Measurements from ENCODE around the gene MYL10. TPM values are rescaled to one million over a fixed set of nuclear protein-coding genes. Genes with fewer than 3 reads are reported as not detected.

The MYL10 gene
- total and polyA plus RNA-seq, 2 experiments from 2014 or later = 1.3 TPM; not detected in 1

DNA sequence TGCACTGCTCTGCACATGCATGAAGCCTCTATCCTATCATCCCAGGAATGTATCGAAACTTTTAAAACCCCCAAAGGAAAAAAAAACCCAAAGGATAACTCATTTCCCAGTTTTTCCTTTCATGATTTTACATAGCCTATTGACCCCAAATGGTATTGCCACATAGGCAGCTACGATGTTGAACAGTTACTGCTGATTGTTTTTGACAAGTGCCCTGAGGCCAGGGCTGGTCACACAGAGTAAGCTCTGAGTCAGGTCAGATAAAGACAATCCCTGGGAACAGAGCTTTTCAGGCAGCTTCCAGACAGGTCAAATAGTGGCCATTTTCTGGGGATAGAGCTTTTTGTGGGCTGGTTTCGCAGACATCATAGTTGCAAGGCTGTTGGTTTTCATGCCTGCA lies 52.1 kb downstream of the MYL10 start (continued):
- TF ChIP-seq, protein P1, sequence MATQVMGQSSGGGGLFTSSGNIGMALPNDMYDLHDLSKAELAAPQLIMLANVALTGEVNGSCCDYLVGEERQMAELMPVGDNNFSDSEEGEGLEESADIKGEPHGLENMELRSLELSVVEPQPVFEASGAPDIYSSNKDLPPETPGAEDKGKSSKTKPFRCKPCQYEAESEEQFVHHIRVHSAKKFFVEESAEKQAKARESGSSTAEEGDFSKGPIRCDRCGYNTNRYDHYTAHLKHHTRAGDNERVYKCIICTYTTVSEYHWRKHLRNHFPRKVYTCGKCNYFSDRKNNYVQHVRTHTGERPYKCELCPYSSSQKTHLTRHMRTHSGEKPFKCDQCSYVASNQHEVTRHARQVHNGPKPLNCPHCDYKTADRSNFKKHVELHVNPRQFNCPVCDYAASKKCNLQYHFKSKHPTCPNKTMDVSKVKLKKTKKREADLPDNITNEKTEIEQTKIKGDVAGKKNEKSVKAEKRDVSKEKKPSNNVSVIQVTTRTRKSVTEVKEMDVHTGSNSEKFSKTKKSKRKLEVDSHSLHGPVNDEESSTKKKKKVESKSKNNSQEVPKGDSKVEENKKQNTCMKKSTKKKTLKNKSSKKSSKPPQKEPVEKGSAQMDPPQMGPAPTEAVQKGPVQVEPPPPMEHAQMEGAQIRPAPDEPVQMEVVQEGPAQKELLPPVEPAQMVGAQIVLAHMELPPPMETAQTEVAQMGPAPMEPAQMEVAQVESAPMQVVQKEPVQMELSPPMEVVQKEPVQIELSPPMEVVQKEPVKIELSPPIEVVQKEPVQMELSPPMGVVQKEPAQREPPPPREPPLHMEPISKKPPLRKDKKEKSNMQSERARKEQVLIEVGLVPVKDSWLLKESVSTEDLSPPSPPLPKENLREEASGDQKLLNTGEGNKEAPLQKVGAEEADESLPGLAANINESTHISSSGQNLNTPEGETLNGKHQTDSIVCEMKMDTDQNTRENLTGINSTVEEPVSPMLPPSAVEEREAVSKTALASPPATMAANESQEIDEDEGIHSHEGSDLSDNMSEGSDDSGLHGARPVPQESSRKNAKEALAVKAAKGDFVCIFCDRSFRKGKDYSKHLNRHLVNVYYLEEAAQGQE (IDR thresholded peaks at IDR 0.05; ENCODE audit: unreplicated experiment) = no peak
- no peak for TF ChIP-seq EZH2phosphoT487 (IDR thresholded peaks at IDR 0.05; ENCODE audit: unreplicated experiment)
- TF ChIP-seq CREB1 (CRISPR knock-in tag; IDR thresholded peaks at IDR 0.05; ENCODE audit: low read depth) = no peak
- no peak for TF ChIP-seq JUNB (IDR thresholded peaks at IDR 0.05; ENCODE audit: unreplicated experiment)
- TF ChIP-seq NANOG (IDR thresholded peaks at IDR 0.05; ENCODE audit: borderline replicate concordance) = no peak
- no peak for TF ChIP-seq POLR2AphosphoS5 (IDR thresholded peaks at IDR 0.05; ENCODE audit: low read depth)

DNA sequence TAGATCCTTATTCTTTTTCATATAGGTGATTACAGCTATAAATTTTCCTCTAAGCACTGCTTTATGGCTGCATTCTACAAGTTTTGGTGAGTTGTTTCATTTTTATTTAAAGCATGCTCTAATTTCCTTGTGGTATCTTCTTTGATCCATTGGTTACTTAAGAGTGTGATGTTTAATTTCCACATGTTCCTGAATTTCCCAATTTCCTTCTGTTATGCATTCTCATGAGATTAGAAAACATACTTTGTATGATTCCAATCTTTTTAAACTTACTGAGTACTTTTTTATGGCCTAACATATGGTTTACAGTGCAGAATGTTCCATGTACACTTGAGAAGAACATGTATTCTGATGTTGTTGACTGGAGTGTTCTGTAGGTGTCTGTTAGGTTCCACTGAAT lies 53.4 kb downstream of the MYL10 start:
- no peak overlapping the region for H2AFZ ChIP-seq
- Mint-ChIP-seq H3K27ac (peak overlapping the region; percentile 93), H3K4me1 (peaks cover 18% of the 10 kb centered on the region), H3K4me3 (peak overlapping the region; percentile 48), H3K27me3 (ENCODE audit: insufficient read depth, low read depth, poor library complexity) (peaks cover 2% of the 10 kb centered on the region), H3K36me3 (ENCODE audit: low read depth) (peaks cover 32% of the 10 kb centered on the region), H3K9me3 (peaks cover 50% of the 10 kb centered on the region)
- no peaks in the 10 kb centered on the region for H3K27me3 ChIP-seq (ENCODE audit: insufficient read depth)
- H3K4me2 ChIP-seq = peak overlapping the region; percentile 19
- H3K4me1 ChIP-seq (ENCODE audit: insufficient read depth) = peaks cover 12% of the 10 kb centered on the region
- no peaks in the 10 kb centered on the region for H3K36me3 ChIP-seq (ENCODE audit: insufficient read depth)
- no peaks in the 10 kb centered on the region for H3K9me2 ChIP-seq (ENCODE audit: insufficient read depth)
- H4K20me1 ChIP-seq (replicated peaks; ENCODE audit: insufficient read depth) = no peaks in the 10 kb centered on the region
- H3F3A ChIP-seq (replicated peaks; ENCODE audit: low read depth) = no peaks in the 10 kb centered on the region
- ATAC-seq = no peak
- no peak overlapping the region for H3K4me3 ChIP-seq
- H3K27ac ChIP-seq (ENCODE audit: low read depth) = peak overlapping the region; percentile 70
- H3K79me2 ChIP-seq (replicated peaks; ENCODE audit: insufficient read depth) = no peaks in the 10 kb centered on the region
- no peak for DNase-seq (ENCODE audit: low spot score)
- TF ChIP-seq JUNB (IDR thresholded peaks at IDR 0.05; ENCODE audit: unreplicated experiment) (no peak), CREB1 (CRISPR knock-in tag; IDR thresholded peaks at IDR 0.05; ENCODE audit: low read depth) (no peak), EZH2phosphoT487 (IDR thresholded peaks at IDR 0.05; ENCODE audit: unreplicated experiment) (no peak)
- TF ChIP-seq, protein P2, sequence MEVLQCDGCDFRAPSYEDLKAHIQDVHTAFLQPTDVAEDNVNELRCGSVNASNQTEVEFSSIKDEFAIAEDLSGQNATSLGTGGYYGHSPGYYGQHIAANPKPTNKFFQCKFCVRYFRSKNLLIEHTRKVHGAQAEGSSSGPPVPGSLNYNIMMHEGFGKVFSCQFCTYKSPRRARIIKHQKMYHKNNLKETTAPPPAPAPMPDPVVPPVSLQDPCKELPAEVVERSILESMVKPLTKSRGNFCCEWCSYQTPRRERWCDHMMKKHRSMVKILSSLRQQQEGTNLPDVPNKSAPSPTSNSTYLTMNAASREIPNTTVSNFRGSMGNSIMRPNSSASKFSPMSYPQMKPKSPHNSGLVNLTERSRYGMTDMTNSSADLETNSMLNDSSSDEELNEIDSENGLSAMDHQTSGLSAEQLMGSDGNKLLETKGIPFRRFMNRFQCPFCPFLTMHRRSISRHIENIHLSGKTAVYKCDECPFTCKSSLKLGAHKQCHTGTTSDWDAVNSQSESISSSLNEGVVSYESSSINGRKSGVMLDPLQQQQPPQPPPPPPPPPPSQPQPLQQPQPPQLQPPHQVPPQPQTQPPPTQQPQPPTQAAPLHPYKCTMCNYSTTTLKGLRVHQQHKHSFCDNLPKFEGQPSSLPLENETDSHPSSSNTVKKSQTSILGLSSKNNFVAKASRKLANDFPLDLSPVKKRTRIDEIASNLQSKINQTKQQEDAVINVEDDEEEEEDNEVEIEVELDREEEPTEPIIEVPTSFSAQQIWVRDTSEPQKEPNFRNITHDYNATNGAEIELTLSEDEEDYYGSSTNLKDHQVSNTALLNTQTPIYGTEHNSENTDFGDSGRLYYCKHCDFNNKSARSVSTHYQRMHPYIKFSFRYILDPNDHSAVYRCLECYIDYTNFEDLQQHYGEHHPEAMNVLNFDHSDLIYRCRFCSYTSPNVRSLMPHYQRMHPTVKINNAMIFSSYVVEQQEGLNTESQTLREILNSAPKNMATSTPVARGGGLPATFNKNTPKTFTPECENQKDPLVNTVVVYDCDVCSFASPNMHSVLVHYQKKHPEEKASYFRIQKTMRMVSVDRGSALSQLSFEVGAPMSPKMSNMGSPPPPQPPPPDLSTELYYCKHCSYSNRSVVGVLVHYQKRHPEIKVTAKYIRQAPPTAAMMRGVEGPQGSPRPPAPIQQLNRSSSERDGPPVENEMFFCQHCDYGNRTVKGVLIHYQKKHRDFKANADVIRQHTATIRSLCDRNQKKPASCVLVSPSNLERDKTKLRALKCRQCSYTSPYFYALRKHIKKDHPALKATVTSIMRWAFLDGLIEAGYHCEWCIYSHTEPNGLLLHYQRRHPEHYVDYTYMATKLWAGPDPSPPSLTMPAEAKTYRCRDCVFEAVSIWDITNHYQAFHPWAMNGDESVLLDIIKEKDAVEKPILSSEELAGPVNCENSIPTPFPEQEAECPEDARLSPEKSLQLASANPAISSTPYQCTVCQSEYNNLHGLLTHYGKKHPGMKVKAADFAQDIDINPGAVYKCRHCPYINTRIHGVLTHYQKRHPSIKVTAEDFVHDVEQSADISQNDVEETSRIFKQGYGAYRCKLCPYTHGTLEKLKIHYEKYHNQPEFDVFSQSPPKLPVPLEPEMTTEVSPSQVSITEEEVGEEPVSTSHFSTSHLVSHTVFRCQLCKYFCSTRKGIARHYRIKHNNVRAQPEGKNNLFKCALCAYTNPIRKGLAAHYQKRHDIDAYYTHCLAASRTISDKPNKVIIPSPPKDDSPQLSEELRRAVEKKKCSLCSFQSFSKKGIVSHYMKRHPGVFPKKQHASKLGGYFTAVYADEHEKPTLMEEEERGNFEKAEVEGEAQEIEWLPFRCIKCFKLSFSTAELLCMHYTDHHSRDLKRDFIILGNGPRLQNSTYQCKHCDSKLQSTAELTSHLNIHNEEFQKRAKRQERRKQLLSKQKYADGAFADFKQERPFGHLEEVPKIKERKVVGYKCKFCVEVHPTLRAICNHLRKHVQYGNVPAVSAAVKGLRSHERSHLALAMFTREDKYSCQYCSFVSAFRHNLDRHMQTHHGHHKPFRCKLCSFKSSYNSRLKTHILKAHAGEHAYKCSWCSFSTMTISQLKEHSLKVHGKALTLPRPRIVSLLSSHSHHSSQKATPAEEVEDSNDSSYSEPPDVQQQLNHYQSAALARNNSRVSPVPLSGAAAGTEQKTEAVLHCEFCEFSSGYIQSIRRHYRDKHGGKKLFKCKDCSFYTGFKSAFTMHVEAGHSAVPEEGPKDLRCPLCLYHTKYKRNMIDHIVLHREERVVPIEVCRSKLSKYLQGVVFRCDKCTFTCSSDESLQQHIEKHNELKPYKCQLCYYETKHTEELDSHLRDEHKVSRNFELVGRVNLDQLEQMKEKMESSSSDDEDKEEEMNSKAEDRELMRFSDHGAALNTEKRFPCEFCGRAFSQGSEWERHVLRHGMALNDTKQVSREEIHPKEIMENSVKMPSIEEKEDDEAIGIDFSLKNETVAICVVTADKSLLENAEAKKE (CRISPR knock-in tag; IDR thresholded peaks at IDR 0.05) = no peak
- TF ChIP-seq, protein P3, sequence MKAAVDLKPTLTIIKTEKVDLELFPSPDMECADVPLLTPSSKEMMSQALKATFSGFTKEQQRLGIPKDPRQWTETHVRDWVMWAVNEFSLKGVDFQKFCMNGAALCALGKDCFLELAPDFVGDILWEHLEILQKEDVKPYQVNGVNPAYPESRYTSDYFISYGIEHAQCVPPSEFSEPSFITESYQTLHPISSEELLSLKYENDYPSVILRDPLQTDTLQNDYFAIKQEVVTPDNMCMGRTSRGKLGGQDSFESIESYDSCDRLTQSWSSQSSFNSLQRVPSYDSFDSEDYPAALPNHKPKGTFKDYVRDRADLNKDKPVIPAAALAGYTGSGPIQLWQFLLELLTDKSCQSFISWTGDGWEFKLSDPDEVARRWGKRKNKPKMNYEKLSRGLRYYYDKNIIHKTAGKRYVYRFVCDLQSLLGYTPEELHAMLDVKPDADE (IDR thresholded peaks at IDR 0.05) = no peak
- TF ChIP-seq, protein P4, sequence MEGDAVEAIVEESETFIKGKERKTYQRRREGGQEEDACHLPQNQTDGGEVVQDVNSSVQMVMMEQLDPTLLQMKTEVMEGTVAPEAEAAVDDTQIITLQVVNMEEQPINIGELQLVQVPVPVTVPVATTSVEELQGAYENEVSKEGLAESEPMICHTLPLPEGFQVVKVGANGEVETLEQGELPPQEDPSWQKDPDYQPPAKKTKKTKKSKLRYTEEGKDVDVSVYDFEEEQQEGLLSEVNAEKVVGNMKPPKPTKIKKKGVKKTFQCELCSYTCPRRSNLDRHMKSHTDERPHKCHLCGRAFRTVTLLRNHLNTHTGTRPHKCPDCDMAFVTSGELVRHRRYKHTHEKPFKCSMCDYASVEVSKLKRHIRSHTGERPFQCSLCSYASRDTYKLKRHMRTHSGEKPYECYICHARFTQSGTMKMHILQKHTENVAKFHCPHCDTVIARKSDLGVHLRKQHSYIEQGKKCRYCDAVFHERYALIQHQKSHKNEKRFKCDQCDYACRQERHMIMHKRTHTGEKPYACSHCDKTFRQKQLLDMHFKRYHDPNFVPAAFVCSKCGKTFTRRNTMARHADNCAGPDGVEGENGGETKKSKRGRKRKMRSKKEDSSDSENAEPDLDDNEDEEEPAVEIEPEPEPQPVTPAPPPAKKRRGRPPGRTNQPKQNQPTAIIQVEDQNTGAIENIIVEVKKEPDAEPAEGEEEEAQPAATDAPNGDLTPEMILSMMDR (conservative IDR thresholded peaks at IDR 0.05; ENCODE audit: low read depth in 2 of 2) = no peak

Measured in GM23338 (cell line).